OCI-LY1 (cell line): ENCODE measurements around the gene TRPV6.

Experiments used
- H2AFZ ChIP-seq: fragments of 200-600 bp; sonication (generic), shearing (Covaris generic); 2 replicates; pipeline ENCODE4 v1.6.0; 2014; ENCODE audit warnings: antibody characterized with exemption, mild to moderate bottlenecking, low read length
- H3F3A ChIP-seq: fragments of 200-600 bp; sonication (generic), shearing (Covaris generic); 2 replicates; pipeline ENCODE4 v1.6.0; 2014; ENCODE audit warnings: mild to moderate bottlenecking, antibody characterized with exemption, low read length, moderate library complexity; ENCODE audit not compliant: insufficient read depth
- H3K27ac ChIP-seq: fragments of 200-600 bp; sonication (generic); 2 replicates; pipeline ENCODE4 v1.5.1; 2014; ENCODE audit warnings: low read length, mixed run types, mild to moderate bottlenecking, low read depth; ENCODE audit not compliant: poor library complexity, severe bottlenecking
- H3K27me3 ChIP-seq: fragments of 200-600 bp; sonication (generic); 2 replicates; pipeline ENCODE4 v1.6.0; 2014; ENCODE audit warnings: antibody characterized with exemption, mild to moderate bottlenecking, low read length, moderate library complexity; ENCODE audit not compliant: insufficient read depth
- H3K36me3 ChIP-seq: fragments of 200-600 bp; sonication (generic); 2 replicates; pipeline ENCODE4 v1.6.1; 2014; ENCODE audit warnings: mild to moderate bottlenecking, antibody characterized with exemption, low read length, moderate library complexity, mixed read lengths; ENCODE audit not compliant: insufficient read depth
- H3K4me1 ChIP-seq: fragments of 200-600 bp; sonication (generic); 2 replicates; pipeline ENCODE4 v1.5.1; 2014; ENCODE audit warnings: mild to moderate bottlenecking, low read length, moderate library complexity; ENCODE audit not compliant: insufficient read depth, severe bottlenecking
- H3K4me2 ChIP-seq: fragments of 200-600 bp; sonication (generic), shearing (Covaris generic); 2 replicates; pipeline ENCODE4 v1.6.1; 2014; ENCODE audit warnings: low read length
- H3K4me3 ChIP-seq: fragments of 200-600 bp; sonication (generic); 2 replicates; pipeline ENCODE4 v1.5.1; 2014; ENCODE audit warnings: low read length, low read depth, mild to moderate bottlenecking, mixed read lengths; ENCODE audit not compliant: poor library complexity, severe bottlenecking
- H3K79me2 ChIP-seq: fragments of 200-600 bp; shearing (Covaris generic); 2 replicates; pipeline ENCODE4 v1.6.1; 2016; ENCODE audit warnings: mixed run types, low read length, mixed read lengths; ENCODE audit not compliant: insufficient read depth
- H3K9ac ChIP-seq: fragments of 200-600 bp; sonication (generic), shearing (Covaris generic); 2 replicates; pipeline ENCODE4 v1.6.1; 2014; ENCODE audit warnings: mild to moderate bottlenecking, low read length, mixed read lengths
- H3K9me2 ChIP-seq: fragments of 200-600 bp; sonication (generic), shearing (Covaris generic); 2 replicates; pipeline ENCODE4 v1.6.1; 2014; ENCODE audit warnings: low read depth, mild to moderate bottlenecking, low read length, mixed read lengths
- H3K9me3 ChIP-seq: fragments of 200-600 bp; shearing (Covaris generic); 2 replicates; pipeline ENCODE4 v1.6.1; 2014; ENCODE audit warnings: low read length, mixed read lengths
- H4K20me1 ChIP-seq: fragments of 200-600 bp; sonication (generic), shearing (Covaris generic); 2 replicates; pipeline ENCODE4 v1.6.0; 2016; ENCODE audit warnings: mild to moderate bottlenecking, low read length; ENCODE audit not compliant: insufficient read depth
- EZH2 ChIP-seq: fragments of 200-600 bp; sonication (generic), shearing (Covaris generic); IDR thresholded peaks from 2 replicates; pipeline ENCODE4 v1.8.0; 2017; ENCODE audit warnings: borderline replicate concordance, mixed run types, mild to moderate bottlenecking, antibody characterized with exemption, low read length, moderate library complexity, mixed read lengths
- TF ChIP-seq, protein P1 (sequence below): fragments of 200-600 bp; sonication (generic), shearing (Covaris generic); IDR thresholded peaks from 2 replicates; pipeline ENCODE4 v1.5.1; 2017; ENCODE audit warnings: mild to moderate bottlenecking, antibody characterized with exemption, low read length, moderate library complexity, mixed read lengths

The TRPV6 gene

DNA sequence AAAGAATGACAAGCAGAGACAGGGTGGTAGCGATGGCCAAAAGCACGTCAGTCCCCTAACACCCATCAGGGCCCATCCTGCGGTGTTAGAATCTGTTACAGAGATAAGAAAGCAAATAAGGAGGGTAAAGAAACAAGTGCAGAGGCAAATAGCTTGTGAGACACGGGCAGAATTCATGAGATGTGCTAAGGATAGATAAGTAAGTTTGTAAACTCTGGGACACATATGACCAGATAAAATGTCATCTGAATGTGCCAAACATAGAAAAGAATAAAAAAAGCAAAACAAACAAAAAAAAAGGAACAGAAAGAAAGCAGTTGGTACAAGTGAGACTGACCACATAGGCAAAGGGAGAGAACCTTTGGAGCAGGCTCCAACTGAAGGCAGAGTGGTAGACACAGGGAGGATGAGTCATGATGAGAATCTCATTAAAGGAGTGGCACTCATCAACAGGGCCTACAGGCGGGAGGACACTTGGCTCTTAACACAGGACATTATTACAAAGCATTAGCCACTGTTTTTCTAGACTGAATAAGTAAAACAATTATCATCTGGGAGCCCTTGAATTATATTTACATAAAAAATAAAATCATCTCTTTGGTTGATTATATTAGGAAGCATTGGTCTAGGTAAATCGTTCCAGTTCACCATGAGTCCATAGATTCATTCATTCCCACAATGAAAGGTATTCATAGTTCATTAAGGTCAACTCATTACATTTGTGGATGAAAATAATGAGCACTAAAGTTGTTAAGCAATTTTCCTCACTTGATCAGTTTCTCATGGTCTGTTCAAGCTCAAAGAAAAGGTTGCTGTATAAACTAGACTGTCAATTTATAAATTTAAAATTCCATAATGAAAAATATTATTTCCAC lies 52.1 kb downstream of the TRPV6 start:
- H3K27me3 ChIP-seq: no peaks in the 10 kb centered on the region
- no peak overlapping the region for H3K4me3 ChIP-seq
- H3K27ac ChIP-seq: no peak overlapping the region
- H3K79me2 ChIP-seq: no peaks in the 10 kb centered on the region
- H2AFZ ChIP-seq: no peak overlapping the region
- H3K4me1 ChIP-seq: no peaks in the 10 kb centered on the region
- 0 out of 2 replicates have a peak, but pooled peaks cover 5% of the 10 kb centered on the region for H3F3A ChIP-seq
- no peaks in the 10 kb centered on the region for H3K36me3 ChIP-seq
- H3K9me2 ChIP-seq: no peaks in the 10 kb centered on the region
- H3K9ac ChIP-seq: no peak overlapping the region
- no peaks in the 10 kb centered on the region for H3K9me3 ChIP-seq
- no peaks in the 10 kb centered on the region for H4K20me1 ChIP-seq
- H3K4me2 ChIP-seq: no peak overlapping the region
- TF ChIP-seq, protein P1, sequence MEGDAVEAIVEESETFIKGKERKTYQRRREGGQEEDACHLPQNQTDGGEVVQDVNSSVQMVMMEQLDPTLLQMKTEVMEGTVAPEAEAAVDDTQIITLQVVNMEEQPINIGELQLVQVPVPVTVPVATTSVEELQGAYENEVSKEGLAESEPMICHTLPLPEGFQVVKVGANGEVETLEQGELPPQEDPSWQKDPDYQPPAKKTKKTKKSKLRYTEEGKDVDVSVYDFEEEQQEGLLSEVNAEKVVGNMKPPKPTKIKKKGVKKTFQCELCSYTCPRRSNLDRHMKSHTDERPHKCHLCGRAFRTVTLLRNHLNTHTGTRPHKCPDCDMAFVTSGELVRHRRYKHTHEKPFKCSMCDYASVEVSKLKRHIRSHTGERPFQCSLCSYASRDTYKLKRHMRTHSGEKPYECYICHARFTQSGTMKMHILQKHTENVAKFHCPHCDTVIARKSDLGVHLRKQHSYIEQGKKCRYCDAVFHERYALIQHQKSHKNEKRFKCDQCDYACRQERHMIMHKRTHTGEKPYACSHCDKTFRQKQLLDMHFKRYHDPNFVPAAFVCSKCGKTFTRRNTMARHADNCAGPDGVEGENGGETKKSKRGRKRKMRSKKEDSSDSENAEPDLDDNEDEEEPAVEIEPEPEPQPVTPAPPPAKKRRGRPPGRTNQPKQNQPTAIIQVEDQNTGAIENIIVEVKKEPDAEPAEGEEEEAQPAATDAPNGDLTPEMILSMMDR: no peak
- TF ChIP-seq EZH2: no peak

DNA sequence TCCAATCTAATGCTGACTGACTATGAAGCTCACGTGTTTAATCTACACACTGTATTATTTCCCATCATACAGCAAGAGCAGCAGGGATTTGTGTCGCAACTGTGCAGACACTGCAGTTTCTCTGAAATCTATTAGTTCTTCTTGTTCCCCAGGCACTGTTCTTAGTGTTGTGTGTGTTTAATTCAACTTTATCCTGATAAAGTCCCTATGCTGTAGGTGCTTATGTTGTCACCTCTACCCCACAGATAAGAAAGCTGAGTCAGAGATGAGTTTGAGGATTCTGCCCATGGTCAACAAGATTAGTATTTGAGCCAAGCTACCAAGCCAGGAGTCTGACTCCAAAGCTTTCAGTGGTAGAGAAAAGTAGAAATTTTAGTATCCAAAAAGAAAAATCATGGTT lies 53.1 kb downstream of the TRPV6 start:
- Histone ChIP-seq H3K27ac (no peak overlapping the region), H3K27me3 (no peaks in the 10 kb centered on the region), H4K20me1 (no peaks in the 10 kb centered on the region), H3K9me3 (no peaks in the 10 kb centered on the region), H2AFZ (no peak overlapping the region), H3K9me2 (no peaks in the 10 kb centered on the region), H3K4me3 (no peak overlapping the region), H3K4me2 (no peak overlapping the region), H3K9ac (no peak overlapping the region), H3K79me2 (no peaks in the 10 kb centered on the region), H3F3A (0 out of 2 replicates have a peak, but pooled peaks cover 5% of the 10 kb centered on the region), H3K4me1 (no peaks in the 10 kb centered on the region), H3K36me3 (no peaks in the 10 kb centered on the region)
- TF ChIP-seq, protein P1: no peak
- no peak for TF ChIP-seq EZH2

DNA sequence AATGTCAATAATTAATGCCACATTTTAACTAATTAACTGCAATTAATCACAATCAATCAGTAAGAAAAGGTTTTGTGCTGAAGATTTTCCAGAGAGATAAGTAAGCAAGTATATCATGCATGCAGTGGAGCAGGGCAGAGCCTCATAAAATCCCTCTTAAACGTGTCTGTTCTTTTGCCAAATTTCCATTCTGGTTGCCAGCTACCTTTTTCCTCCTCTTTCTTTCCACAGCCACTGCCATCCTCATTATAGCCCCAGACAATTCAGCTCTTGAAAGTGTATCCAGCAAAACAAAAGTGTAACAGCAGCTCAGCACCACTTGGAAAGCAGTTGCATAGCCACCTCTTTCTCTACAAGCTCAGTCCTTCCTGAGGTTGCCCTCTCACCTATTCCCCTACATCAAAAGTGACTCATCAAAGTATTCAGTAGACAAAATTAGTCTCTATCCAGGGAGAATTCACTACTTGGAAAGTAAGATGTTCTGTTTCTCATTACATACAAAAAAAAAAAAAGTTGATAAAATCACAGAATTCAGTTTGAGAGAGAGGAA lies 57.5 kb downstream of the TRPV6 start:
- Histone ChIP-seq H3K36me3 (no peaks in the 10 kb centered on the region), H3K27me3 (peaks cover 13% of the 10 kb centered on the region; the same call in 1 of the 2 replicates), H2AFZ (no peak overlapping the region), H3K4me3 (no peak overlapping the region), H3F3A (no peaks in the 10 kb centered on the region), H3K79me2 (no peaks in the 10 kb centered on the region), H3K9me2 (no peaks in the 10 kb centered on the region), H4K20me1 (no peaks in the 10 kb centered on the region), H3K9ac (no peak overlapping the region), H3K27ac (no peak overlapping the region), H3K9me3 (peaks cover 14% of the 10 kb centered on the region), H3K4me2 (no peak overlapping the region), H3K4me1 (no peaks in the 10 kb centered on the region)
- TF ChIP-seq, protein P1: no peak
- TF ChIP-seq EZH2: no peak
